ENCODE measurements around the gene USP6NL.

DNA sequence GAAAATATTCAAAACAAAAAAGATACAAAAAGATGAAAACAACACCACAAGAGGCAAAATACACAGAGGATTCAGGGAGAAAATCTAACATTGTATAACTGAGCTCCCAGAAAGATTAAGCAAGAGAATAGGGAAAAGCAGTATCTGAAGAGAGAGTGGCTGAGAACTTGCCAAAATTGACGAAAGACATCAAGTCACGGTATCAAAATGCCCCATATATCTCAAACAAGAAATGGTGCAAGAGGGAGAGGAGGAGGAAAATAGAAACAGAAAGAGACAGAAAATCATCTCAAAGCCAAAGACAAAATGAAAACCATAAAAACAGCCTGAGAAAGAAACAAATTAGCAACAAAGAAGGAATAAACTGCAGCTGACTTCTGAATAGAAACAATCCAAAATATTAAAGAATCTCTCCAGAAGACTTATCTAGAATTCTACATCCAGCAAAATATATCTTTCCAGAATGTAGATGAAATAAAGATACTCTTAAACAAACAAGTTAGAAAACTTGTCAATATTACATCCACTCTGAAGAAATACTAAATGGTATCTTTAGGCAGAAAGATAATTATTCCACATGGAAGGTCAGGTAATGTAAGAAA, 5.5 kb downstream of the USP6NL start:
- TF ChIP-seq, protein P1, sequence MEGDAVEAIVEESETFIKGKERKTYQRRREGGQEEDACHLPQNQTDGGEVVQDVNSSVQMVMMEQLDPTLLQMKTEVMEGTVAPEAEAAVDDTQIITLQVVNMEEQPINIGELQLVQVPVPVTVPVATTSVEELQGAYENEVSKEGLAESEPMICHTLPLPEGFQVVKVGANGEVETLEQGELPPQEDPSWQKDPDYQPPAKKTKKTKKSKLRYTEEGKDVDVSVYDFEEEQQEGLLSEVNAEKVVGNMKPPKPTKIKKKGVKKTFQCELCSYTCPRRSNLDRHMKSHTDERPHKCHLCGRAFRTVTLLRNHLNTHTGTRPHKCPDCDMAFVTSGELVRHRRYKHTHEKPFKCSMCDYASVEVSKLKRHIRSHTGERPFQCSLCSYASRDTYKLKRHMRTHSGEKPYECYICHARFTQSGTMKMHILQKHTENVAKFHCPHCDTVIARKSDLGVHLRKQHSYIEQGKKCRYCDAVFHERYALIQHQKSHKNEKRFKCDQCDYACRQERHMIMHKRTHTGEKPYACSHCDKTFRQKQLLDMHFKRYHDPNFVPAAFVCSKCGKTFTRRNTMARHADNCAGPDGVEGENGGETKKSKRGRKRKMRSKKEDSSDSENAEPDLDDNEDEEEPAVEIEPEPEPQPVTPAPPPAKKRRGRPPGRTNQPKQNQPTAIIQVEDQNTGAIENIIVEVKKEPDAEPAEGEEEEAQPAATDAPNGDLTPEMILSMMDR (IDR thresholded peaks at IDR 0.05; ENCODE audit: borderline replicate concordance, extremely low read depth, low read length, poor library complexity, severe bottlenecking) = no peak
- no peak for TF ChIP-seq EZH2 (IDR thresholded peaks at IDR 0.05; ENCODE audit: borderline replicate concordance, low read depth, low read length, severe bottlenecking)

Measured in DND-41 (cell line).